Measurements from ENCODE around the gene TEX52. TPM values are rescaled to one million over a fixed set of nuclear protein-coding genes. Genes with fewer than 3 reads are reported as not detected.

TEX52 gene
- total and polyA plus RNA-seq, 2 of the 8 experiments (the other 6 are each of a cell fraction or from before 2014, with no cell fraction given) = not detected

DNA sequence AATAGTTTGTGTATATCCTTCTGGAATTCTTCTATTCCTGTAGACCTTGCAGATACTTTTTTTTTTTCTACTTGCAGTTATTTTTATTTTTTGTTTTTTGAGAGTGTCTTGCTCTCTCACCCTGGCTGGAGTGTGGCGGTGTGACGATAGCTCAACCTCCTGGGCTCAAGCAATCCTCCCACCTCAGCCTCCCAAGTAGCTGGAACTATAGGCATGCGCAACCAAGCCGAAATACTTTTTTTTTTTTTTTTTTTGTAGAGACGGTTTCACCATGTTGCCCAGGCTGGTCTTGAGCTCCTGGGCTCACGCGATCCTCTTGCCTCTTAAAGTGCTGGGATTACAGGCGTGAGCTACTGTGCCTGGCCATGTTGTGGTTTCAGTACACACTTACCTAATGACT is 43.8 kb upstream of the TEX52 start (continued):
- TF ChIP-seq RAD21 (IDR thresholded peaks at IDR 0.05 in 1 of 2, conservative IDR thresholded peaks at IDR 0.05 in 1 of 2; ENCODE audit: low read depth in 2 of 2, low read length in 2 of 2) = no peak
- TF ChIP-seq FOSL1 (IDR thresholded peaks at IDR 0.05; ENCODE audit: insufficient read depth, low read depth, low read length) = no peak
- TF ChIP-seq CEBPB (IDR thresholded peaks at IDR 0.05; ENCODE audit: low read depth, low read length) = no peak
- TF ChIP-seq SIX5 (IDR thresholded peaks at IDR 0.05; ENCODE audit: low read depth, low read length) = no peak
- no peak for TF ChIP-seq SIN3A (conservative IDR thresholded peaks at IDR 0.05 in 1 of 2, IDR thresholded peaks at IDR 0.05 in 1 of 2; ENCODE audit: low read depth in 1 of 2, low read length in 2 of 2)
- TF ChIP-seq POU5F1 (IDR thresholded peaks at IDR 0.05; ENCODE audit: low read depth, low read length) = no peak
- no peak for TF ChIP-seq JUND (IDR thresholded peaks at IDR 0.05; ENCODE audit: low read length)
